ENCODE results near the gene PCGF1.

DNA sequence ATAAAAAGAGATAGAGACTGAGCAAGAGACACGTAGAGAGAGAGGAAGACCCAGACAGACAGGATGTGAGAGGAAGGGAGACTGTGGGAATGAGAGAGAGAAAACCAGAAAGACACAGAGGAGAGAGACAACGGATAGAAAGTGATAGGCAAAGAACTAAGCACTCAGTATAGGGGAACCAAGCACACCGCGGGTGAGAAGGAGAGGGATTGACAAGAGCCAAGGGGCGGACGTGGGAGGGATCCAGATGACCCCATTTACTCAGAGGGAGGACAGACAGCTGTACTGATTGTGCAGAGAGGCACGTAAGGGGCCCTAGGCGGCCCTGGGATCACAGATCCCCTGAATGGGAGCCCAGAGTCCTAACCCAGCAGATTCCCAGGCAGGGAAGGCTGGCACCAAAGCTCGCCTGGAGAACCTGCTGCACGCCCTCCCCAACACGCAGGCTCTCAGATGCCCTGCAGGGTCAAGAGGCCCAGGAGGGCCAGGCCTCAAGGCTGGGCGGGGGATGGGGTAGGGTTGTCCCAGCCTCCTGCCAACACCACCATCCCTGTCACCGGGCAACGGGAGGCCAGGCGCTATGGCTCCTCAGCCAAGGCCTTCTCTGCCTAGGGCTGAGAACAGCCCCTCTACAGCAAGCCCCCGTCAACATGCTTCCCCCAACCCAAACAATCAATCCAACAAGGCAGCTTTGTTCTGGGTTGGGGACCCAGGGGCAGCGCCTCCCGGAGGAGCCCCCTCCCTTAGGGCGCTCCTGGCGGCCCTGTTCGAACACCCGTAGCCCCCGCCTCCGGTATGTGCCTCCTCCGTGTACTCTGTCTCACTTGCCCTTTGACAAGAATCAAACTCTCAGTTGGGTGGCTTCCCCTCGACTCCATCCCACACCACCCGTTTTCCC is 45.7 kb upstream of the PCGF1 start:
- TF ChIP-seq POLR2A (IDR thresholded peaks at IDR 0.05; ENCODE audit: low read depth, low read length) (no peak), CTCF (conservative IDR thresholded peaks at IDR 0.05; ENCODE audit: low read depth, low read length) (no peak), MXI1 (IDR thresholded peaks at IDR 0.05; ENCODE audit: borderline replicate concordance, low read depth, low read length) (no peak), MAFK (IDR thresholded peaks at IDR 0.05; ENCODE audit: low read depth, low read length) (no peak), RCOR1 (IDR thresholded peaks at IDR 0.05; ENCODE audit: insufficient replicate concordance, low read length) (no peak), SMC3 (IDR thresholded peaks at IDR 0.05; ENCODE audit: low read depth, low read length) (no peak), RFX5 (IDR thresholded peaks at IDR 0.05; ENCODE audit: low read depth, low read length) (no peak), USF2 (IDR thresholded peaks at IDR 0.05; ENCODE audit: low read depth, low read length) (no peak), RAD21 (IDR thresholded peaks at IDR 0.05; ENCODE audit: low read length) (no peak), FOS (IDR thresholded peaks at IDR 0.05; ENCODE audit: low read depth, low read length) (no peak)
